NCI-H1930 (cell line): ENCODE results near the gene SLC11A2.
"Not testable (repeated sequence)": the region's sequence is repeated elsewhere in the genome, so short reads cannot be mapped to it uniquely, and the experiment has no call there.

Source experiments
- DNase-seq, 2 experiments: peaks; one replicate each; lab custom pipeline; 2025; lab: John Stamatoyannopoulos, UW

Gene SLC11A2

DNA sequence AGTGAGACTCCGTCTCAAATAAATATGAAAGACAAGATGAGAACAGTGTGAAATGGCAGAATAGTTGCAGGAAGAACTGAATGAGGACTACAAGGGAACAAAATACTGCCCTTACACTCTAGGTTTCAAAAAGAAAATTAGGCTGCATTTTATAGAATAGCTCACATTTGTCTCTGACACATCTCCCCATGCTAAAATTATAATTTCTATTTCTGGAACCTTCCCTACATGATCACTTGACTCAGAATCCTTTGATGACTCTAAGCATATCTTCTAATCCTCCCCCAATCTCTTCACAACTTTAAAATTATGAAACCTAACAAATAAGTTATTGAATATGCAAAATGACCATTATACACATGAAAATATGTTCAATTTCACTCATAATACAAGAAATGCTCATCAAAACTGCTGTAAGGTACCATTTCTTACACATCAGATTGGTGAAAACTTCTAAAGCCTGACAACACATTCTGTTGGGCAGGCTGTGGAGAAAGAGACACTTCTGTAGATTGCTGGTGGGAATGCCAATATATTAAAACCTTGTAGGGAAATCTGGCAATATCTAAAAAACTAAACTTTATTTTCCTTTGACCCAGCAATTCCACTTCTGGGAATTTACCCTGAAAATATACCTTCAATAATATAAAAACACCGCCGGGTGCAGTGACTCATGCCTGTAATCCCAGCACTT lies 78.1 kb downstream of the SLC11A2 start:
- DNase-seq: no peak

GRCh38 chr12:50937653-50938052 lies 88.5 kb downstream of the SLC11A2 start:
- no peak for DNase-seq

- DNase-seq: no peak
Observed at GRCh38 chr12:50936821-50937530, 89.2 kb downstream of the SLC11A2 start.

- no peak for DNase-seq
Observed at GRCh38 chr12:50934981-50935807, 91.0 kb downstream of the SLC11A2 start.

DNA sequence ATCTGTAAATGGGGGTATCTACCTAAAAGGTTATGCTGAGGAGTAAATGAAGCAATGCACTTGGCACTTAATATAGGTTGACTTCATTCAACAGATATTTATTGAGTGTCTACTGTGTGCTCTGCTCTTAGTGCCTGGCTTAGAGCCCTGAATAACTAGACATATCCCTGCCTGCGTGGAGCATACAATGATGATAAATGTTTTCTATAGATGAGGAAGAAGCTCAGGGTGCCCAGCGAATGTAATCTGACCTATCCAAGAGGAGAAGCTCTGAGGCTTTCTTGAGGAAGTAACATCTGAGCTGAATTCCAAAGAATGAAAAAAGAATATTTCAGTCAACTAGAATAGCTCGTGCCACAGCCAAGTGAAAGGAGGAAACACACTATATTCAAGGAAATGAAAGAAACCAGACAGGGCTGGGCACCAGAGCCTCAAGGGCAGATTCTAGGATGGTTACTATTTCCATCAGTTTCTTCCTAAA lies 91.8 kb downstream of the SLC11A2 start:
- no peak for DNase-seq

GRCh38 chr12:50933459-50934124 lies 92.6 kb downstream of the SLC11A2 start:
- DNase-seq: no peak

DNA sequence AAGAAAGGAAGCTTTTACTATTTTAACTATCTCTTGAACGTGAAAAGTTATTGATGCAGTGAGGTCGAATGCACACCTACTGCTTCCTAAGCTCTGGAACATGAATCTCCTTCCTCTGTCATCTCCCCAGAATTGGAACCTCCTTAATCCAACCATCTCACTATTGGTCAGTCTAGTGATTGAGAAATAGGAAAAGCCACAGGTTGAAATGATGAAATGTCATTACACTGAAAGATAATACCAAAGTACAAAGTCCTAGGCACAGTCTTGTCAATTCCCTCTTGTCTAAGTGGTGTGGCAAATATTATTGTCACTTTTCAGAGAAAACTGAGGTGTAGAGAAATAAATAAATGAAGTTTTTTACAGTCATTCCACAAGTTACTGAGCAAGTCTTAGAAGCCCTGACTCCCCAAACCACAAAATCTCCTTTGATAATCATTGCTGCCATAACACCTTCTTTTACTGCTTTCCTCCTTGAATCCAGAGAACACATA lies 93.3 kb downstream of the SLC11A2 start:
- DNase-seq: no peak

GRCh38 chr12:50930477-50930876 lies 95.7 kb downstream of the SLC11A2 start:
- DNase-seq: not testable (repeated sequence)

DNA sequence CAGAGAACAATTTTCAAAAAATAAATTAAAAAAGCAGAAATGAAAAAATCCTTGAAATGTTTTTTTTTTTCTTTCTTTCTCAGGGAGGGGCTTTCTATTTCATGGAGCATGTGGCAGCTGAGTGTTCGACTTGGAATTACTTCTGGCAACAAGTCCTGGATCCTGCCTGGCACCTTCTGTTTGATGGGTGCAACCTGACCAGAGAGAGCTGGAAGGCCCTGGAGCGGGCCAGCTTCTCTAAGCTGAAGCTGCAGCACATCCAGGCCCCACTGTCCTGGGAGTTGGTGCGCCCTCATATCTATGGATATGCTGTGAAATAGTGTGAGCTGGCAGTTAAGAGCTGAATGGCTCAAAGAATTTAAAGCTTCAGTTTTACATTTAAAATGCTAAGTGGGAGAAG lies 96.4 kb downstream of the SLC11A2 start:
- DNase-seq: no peak
